GM23338 (cell line): ENCODE measurements around the gene RXYLT1. TPM values are rescaled to one million over a fixed set of nuclear protein-coding genes. Genes with fewer than 3 reads are reported as not detected.

ENCODE experiments used
- ATAC-seq: fragments of 200-7000 bp; cut with Tn5 transposase; 3 replicates; pipeline ENCODE4 v1.9.1; 2020
- DNase-seq: peaks from one replicate; pipeline ENCODE4 v3.0.0-alpha.2; 2015; ENCODE audit warnings: low spot score
- H2AFZ ChIP-seq: fragments of 200-600 bp; sonication (generic); 2 replicates; pipeline ENCODE4 v1.8.0; 2016; ENCODE audit warnings: antibody characterized with exemption, mild to moderate bottlenecking, moderate library complexity
- H3F3A ChIP-seq: fragments of 200-600 bp; sonication (generic); replicated peaks from 2 replicates; pipeline ENCODE4 v1.8.0; 2017; ENCODE audit warnings: antibody characterized with exemption, mixed run types, low read depth
- H3K27ac ChIP-seq: fragments of 200-600 bp; sonication (generic); 2 replicates; pipeline ENCODE4 v1.6.1; 2016; ENCODE audit warnings: low read depth
- H3K27me3 ChIP-seq: fragments of 200-600 bp; sonication (generic); 2 replicates; pipeline ENCODE4 v1.8.0; 2016; ENCODE audit warnings: mild to moderate bottlenecking, mixed run types, moderate library complexity; ENCODE audit not compliant: insufficient read depth
- H3K36me3 ChIP-seq: fragments of 200-600 bp; sonication (generic); 2 replicates; pipeline ENCODE4 v1.8.0; 2016; ENCODE audit warnings: mild to moderate bottlenecking; ENCODE audit not compliant: insufficient read depth
- H3K4me1 ChIP-seq: fragments of 200-600 bp; sonication (generic); 2 replicates; pipeline ENCODE4 v1.8.0; 2016; ENCODE audit warnings: mild to moderate bottlenecking, moderate library complexity; ENCODE audit not compliant: insufficient read depth
- H3K4me2 ChIP-seq: fragments of 200-600 bp; sonication (generic); 2 replicates; pipeline ENCODE4 v1.7.1; 2017; ENCODE audit warnings: mixed run types
- H3K4me3 ChIP-seq: fragments of 200-600 bp; sonication (generic); 2 replicates; pipeline ENCODE4 v1.6.1; 2016; ENCODE audit warnings: mixed run types
- H3K79me2 ChIP-seq: fragments of 200-600 bp; sonication (generic); replicated peaks from 2 replicates; pipeline ENCODE4 v1.8.0; 2017; ENCODE audit warnings: mild to moderate bottlenecking; ENCODE audit not compliant: insufficient read depth
- H3K9me2 ChIP-seq: fragments of 200-600 bp; sonication (generic); 2 replicates; pipeline ENCODE4 v1.8.0; 2017; ENCODE audit not compliant: insufficient read depth
- H4K20me1 ChIP-seq: fragments of 200-600 bp; sonication (generic); replicated peaks from 2 replicates; pipeline ENCODE4 v1.8.0; 2017; ENCODE audit warnings: mild to moderate bottlenecking; ENCODE audit not compliant: insufficient read depth
- H3K27ac Mint-ChIP-seq: 2 replicates; pipeline ENCODE4 v1.8.0; 2020; ENCODE audit warnings: inconsistent platforms, mild to moderate bottlenecking, moderate library complexity, mixed read lengths
- H3K27me3 Mint-ChIP-seq: 3 replicates; pipeline ENCODE4 v1.8.0; 2022; ENCODE audit warnings: low read depth, mild to moderate bottlenecking, moderate library complexity, mixed read lengths, inconsistent platforms; ENCODE audit not compliant: insufficient read depth, poor library complexity
- H3K36me3 Mint-ChIP-seq: 3 replicates; pipeline ENCODE4 v1.8.0; 2021; ENCODE audit warnings: low read depth, mild to moderate bottlenecking, inconsistent platforms, moderate library complexity, mixed read lengths
- H3K4me1 Mint-ChIP-seq: 3 replicates; pipeline ENCODE4 v1.8.0; 2020; ENCODE audit warnings: mild to moderate bottlenecking, inconsistent platforms, mixed read lengths
- H3K4me3 Mint-ChIP-seq: 3 replicates; pipeline ENCODE4 v1.8.0; 2021; ENCODE audit warnings: moderate library complexity, mild to moderate bottlenecking, inconsistent platforms, mixed read lengths
- H3K9me3 Mint-ChIP-seq: 3 replicates; pipeline ENCODE4 v1.8.0; 2020; ENCODE audit warnings: moderate library complexity, mild to moderate bottlenecking, inconsistent platforms, mixed read lengths
- CTCF ChIP-seq, 2 experiments: fragments of 200-600 bp in 1 of 2; sonication (generic) in 1 of 2; conservative IDR thresholded peaks; 2 replicates each; pipeline versions ENCODE4 v1.5.1 to v1.6.1; 2016 to 2017; ENCODE audit warnings: antibody characterized with exemption in 2 of 2, low read depth in 2 of 2, mild to moderate bottlenecking in 2 of 2, moderate library complexity in 1 of 2
- JUNB ChIP-seq: IDR thresholded peaks from one replicate; pipeline ENCODE4 v1.6.1; 2016; ENCODE audit warnings: antibody characterized with exemption; ENCODE audit not compliant: unreplicated experiment
- POLR2AphosphoS5 ChIP-seq: IDR thresholded peaks from 2 replicates; pipeline ENCODE4 v1.6.1; 2016; ENCODE audit warnings: antibody characterized with exemption, low read depth
- polyA plus RNA-seq: library from polyadenylated mRNA; unstranded; fragments of >200 nt; fragmentation: Nextera tagmentation; extraction: Ambion mirVana; gene quantifications from 2 replicates; pipeline ENCODE4 v1.2.1, GENCODE V29; 2016
- total RNA-seq: library from RNA; depleted of rRNA; stranded (reverse); fragments of >200 nt; shearing (Covaris generic); gene quantifications from 2 replicates; pipeline ENCODE4 v1.2.3, GENCODE V29; 2014
- TF ChIP-seq, protein P1 (sequence below): fragments of 250-450 bp; sonication (Bioruptor Pico); IDR thresholded peaks from 2 replicates; pipeline ENCODE4 v1.5.0; 2020; ENCODE audit warnings: mild to moderate bottlenecking, moderate library complexity
- TF ChIP-seq, protein P2 (sequence below): IDR thresholded peaks from one replicate; pipeline ENCODE4 v1.6.1; 2018; ENCODE audit warnings: antibody characterized with exemption; ENCODE audit not compliant: unreplicated experiment

The RXYLT1 gene
- total and polyA plus RNA-seq, 2 experiments from 2014 or later = 10.1 to 11.1 TPM

- H3K4me1 ChIP-seq = no peaks in the 10 kb centered on the region
- H3K4me1 Mint-ChIP-seq = no peaks in the 10 kb centered on the region
- no peaks in the 10 kb centered on the region; the same call in 2 of the 3 replicates for H3K36me3 Mint-ChIP-seq
- DNase-seq = no peak
- no peak overlapping the region for H3K27ac ChIP-seq
- no peak overlapping the region for H3K4me3 ChIP-seq
- no peaks in the 10 kb centered on the region for H3K27me3 Mint-ChIP-seq
- no peaks in the 10 kb centered on the region for H3K27me3 ChIP-seq
- H3K36me3 ChIP-seq = 0 out of 2 replicates have a peak, but pooled peaks cover 3% of the 10 kb centered on the region
- no peaks in the 10 kb centered on the region for H3K9me3 Mint-ChIP-seq
- H3K9me2 ChIP-seq = no peaks in the 10 kb centered on the region
- no peaks in the 10 kb centered on the region for H3K79me2 ChIP-seq
- no peak overlapping the region for H3K27ac Mint-ChIP-seq
- no peak for ATAC-seq
- H3K4me2 ChIP-seq = no peak overlapping the region
- H3K4me3 Mint-ChIP-seq = no peak overlapping the region
- no peak overlapping the region for H2AFZ ChIP-seq
- no peak for TF ChIP-seq JUNB
- TF ChIP-seq, protein P1, sequence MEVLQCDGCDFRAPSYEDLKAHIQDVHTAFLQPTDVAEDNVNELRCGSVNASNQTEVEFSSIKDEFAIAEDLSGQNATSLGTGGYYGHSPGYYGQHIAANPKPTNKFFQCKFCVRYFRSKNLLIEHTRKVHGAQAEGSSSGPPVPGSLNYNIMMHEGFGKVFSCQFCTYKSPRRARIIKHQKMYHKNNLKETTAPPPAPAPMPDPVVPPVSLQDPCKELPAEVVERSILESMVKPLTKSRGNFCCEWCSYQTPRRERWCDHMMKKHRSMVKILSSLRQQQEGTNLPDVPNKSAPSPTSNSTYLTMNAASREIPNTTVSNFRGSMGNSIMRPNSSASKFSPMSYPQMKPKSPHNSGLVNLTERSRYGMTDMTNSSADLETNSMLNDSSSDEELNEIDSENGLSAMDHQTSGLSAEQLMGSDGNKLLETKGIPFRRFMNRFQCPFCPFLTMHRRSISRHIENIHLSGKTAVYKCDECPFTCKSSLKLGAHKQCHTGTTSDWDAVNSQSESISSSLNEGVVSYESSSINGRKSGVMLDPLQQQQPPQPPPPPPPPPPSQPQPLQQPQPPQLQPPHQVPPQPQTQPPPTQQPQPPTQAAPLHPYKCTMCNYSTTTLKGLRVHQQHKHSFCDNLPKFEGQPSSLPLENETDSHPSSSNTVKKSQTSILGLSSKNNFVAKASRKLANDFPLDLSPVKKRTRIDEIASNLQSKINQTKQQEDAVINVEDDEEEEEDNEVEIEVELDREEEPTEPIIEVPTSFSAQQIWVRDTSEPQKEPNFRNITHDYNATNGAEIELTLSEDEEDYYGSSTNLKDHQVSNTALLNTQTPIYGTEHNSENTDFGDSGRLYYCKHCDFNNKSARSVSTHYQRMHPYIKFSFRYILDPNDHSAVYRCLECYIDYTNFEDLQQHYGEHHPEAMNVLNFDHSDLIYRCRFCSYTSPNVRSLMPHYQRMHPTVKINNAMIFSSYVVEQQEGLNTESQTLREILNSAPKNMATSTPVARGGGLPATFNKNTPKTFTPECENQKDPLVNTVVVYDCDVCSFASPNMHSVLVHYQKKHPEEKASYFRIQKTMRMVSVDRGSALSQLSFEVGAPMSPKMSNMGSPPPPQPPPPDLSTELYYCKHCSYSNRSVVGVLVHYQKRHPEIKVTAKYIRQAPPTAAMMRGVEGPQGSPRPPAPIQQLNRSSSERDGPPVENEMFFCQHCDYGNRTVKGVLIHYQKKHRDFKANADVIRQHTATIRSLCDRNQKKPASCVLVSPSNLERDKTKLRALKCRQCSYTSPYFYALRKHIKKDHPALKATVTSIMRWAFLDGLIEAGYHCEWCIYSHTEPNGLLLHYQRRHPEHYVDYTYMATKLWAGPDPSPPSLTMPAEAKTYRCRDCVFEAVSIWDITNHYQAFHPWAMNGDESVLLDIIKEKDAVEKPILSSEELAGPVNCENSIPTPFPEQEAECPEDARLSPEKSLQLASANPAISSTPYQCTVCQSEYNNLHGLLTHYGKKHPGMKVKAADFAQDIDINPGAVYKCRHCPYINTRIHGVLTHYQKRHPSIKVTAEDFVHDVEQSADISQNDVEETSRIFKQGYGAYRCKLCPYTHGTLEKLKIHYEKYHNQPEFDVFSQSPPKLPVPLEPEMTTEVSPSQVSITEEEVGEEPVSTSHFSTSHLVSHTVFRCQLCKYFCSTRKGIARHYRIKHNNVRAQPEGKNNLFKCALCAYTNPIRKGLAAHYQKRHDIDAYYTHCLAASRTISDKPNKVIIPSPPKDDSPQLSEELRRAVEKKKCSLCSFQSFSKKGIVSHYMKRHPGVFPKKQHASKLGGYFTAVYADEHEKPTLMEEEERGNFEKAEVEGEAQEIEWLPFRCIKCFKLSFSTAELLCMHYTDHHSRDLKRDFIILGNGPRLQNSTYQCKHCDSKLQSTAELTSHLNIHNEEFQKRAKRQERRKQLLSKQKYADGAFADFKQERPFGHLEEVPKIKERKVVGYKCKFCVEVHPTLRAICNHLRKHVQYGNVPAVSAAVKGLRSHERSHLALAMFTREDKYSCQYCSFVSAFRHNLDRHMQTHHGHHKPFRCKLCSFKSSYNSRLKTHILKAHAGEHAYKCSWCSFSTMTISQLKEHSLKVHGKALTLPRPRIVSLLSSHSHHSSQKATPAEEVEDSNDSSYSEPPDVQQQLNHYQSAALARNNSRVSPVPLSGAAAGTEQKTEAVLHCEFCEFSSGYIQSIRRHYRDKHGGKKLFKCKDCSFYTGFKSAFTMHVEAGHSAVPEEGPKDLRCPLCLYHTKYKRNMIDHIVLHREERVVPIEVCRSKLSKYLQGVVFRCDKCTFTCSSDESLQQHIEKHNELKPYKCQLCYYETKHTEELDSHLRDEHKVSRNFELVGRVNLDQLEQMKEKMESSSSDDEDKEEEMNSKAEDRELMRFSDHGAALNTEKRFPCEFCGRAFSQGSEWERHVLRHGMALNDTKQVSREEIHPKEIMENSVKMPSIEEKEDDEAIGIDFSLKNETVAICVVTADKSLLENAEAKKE (CRISPR knock-in tag) = no peak
- TF ChIP-seq CTCF (conservative IDR thresholded peaks at IDR 0.05; ENCODE audit: low read depth in 2 of 2) = no peak
- TF ChIP-seq POLR2AphosphoS5 = no peak
- TF ChIP-seq, protein P2, sequence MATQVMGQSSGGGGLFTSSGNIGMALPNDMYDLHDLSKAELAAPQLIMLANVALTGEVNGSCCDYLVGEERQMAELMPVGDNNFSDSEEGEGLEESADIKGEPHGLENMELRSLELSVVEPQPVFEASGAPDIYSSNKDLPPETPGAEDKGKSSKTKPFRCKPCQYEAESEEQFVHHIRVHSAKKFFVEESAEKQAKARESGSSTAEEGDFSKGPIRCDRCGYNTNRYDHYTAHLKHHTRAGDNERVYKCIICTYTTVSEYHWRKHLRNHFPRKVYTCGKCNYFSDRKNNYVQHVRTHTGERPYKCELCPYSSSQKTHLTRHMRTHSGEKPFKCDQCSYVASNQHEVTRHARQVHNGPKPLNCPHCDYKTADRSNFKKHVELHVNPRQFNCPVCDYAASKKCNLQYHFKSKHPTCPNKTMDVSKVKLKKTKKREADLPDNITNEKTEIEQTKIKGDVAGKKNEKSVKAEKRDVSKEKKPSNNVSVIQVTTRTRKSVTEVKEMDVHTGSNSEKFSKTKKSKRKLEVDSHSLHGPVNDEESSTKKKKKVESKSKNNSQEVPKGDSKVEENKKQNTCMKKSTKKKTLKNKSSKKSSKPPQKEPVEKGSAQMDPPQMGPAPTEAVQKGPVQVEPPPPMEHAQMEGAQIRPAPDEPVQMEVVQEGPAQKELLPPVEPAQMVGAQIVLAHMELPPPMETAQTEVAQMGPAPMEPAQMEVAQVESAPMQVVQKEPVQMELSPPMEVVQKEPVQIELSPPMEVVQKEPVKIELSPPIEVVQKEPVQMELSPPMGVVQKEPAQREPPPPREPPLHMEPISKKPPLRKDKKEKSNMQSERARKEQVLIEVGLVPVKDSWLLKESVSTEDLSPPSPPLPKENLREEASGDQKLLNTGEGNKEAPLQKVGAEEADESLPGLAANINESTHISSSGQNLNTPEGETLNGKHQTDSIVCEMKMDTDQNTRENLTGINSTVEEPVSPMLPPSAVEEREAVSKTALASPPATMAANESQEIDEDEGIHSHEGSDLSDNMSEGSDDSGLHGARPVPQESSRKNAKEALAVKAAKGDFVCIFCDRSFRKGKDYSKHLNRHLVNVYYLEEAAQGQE = no peak
- no peaks in the 10 kb centered on the region for H3F3A ChIP-seq
- 0 out of 2 replicates have a peak, but pooled peaks cover 4% of the 10 kb centered on the region for H4K20me1 ChIP-seq
Observed at GRCh38 chr12:63808631-63809030, 28.9 kb downstream of the RXYLT1 start.
